Esophagus muscularis mucosa (tissue), 4 donors: ENCODE results near the gene BTNL3. TPM values are rescaled to one million over a fixed set of nuclear protein-coding genes. Genes with fewer than 3 reads are reported as not detected.

Experiments used
- DNase-seq: peaks from one replicate; pipeline ENCODE4 v3.0.0-alpha.2; 2017; ENCODE audit errors: extremely low spot score
- H3K27ac ChIP-seq, 4 donors: fragments of 200-600 bp; sonication (generic); replicated peaks in 1 of 4; 1 replicate in 3 of 4; 2 replicates in 1 of 4; pipeline ENCODE4 v1.5.1; 2016 to 2019; ENCODE audit warnings: mild to moderate bottlenecking in 1 of 4
- H3K27me3 ChIP-seq, 4 donors: fragments of 200-600 bp; sonication (generic); one replicate each; pipeline versions ENCODE4 v1.5.1 to v1.6.0; 2016 to 2019
- H3K36me3 ChIP-seq, 4 donors: fragments of 200-600 bp; sonication (generic); one replicate each; pipeline ENCODE4 v1.5.1; 2016 to 2019
- H3K4me1 ChIP-seq, 4 donors: fragments of 200-600 bp; sonication (generic); one replicate each; pipeline ENCODE4 v1.5.1; 2016 to 2019
- H3K4me3 ChIP-seq, 4 donors: fragments of 200-600 bp; sonication (generic); 1 replicate in 2 of 4; 2 replicates in 2 of 4; pipeline ENCODE4 v1.5.1; 2016 to 2019; ENCODE audit warnings: mild to moderate bottlenecking in 4 of 4, moderate library complexity in 1 of 4
- H3K9me3 ChIP-seq, 4 donors: fragments of 200-600 bp; sonication (generic); 1 replicate in 3 of 4; 2 replicates in 1 of 4; pipeline ENCODE4 v1.5.1; 2016 to 2019
- EP300 ChIP-seq: sonication (generic); formaldehyde crosslinking; IDR thresholded peaks from one replicate; pipeline ENCODE4 v1.6.1; 2017; ENCODE audit warnings: antibody characterized with exemption
- POLR2A ChIP-seq: fragments of 450-650 bp; IDR thresholded peaks from one replicate; pipeline ENCODE4 v1.6.1; 2017; ENCODE audit warnings: antibody characterized with exemption, moderate library complexity, mild to moderate bottlenecking, low read depth
- POLR2AphosphoS5 ChIP-seq, 2 donors: sonication (generic); formaldehyde crosslinking; IDR thresholded peaks; one replicate each; pipeline ENCODE4 v1.6.1; 2017; ENCODE audit warnings: antibody characterized with exemption in 2 of 2
- WGBS: methylation state at CpG from one replicate; pipeline ENCODE4 v1.1.5; 2018; 5-methylcytosine and 5-hydroxymethylcytosine counted together
- intact Hi-C: fragments of 100-400 bp; cut with DNase I; formaldehyde crosslinking; loops from one replicate; pipeline ENCODE4 v1.15.1; 2023
- total RNA-seq, 4 donors: library from RNA; depleted of rRNA; stranded (reverse); fragments of >200 nt; gene quantifications; one replicate each; pipeline versions ENCODE4 v1.1.0 to v1.2.1, GENCODE V29; 2016
- TF ChIP-seq, protein P1 (sequence below), 3 experiments: fragments of 200-600 bp in 2 of 3; fragments of 450-650 bp in 1 of 3; sonication (generic) in 2 of 3; IDR thresholded peaks; one replicate each; pipeline ENCODE4 v1.5.1; 2017 to 2019; ENCODE audit warnings: antibody characterized with exemption in 3 of 3, mild to moderate bottlenecking in 2 of 3, moderate library complexity in 1 of 3

BTNL3 gene
- total RNA-seq, 4 donors from 2014 or later: 0.13 TPM; not detected in 3

DNA sequence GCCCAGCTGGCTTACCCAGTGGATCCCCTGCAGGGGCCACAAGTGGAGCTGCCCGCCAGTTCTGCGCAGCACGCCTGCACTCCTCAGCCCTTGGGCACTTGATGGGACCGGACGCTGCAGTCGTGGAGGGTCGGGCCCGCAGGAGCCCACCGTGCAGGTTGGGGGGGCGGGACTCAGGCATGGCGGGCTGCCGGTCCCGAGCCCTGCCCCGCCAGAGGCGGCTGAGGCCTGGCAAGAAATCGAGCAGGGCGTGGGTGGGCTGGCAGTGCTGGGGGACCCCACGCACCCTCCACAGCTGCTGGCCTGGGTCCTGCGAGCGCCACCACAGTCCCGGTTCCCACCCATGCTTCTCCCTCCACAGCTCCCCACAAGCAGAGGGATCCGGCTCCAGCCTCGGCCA lies 19.2 kb upstream of the BTNL3 start:
- Histone ChIP-seq H3K4me3 (no peak overlapping the region), H3K27me3 (no peaks in the 10 kb centered on the region), H3K36me3 (no peaks in the 10 kb centered on the region), H3K27ac (no peak overlapping the region), H3K9me3 (no peaks in the 10 kb centered on the region), H3K4me1 (no peaks in the 10 kb centered on the region)
- intact Hi-C loops: no loop called here
- WGBS: 92% methylated on average over 8 of the region's 23 CpGs
- TF ChIP-seq EP300 (no peak), POLR2A (no peak), POLR2AphosphoS5 (IDR thresholded peaks at IDR 0.05) (no peak)
- TF ChIP-seq, protein P1, sequence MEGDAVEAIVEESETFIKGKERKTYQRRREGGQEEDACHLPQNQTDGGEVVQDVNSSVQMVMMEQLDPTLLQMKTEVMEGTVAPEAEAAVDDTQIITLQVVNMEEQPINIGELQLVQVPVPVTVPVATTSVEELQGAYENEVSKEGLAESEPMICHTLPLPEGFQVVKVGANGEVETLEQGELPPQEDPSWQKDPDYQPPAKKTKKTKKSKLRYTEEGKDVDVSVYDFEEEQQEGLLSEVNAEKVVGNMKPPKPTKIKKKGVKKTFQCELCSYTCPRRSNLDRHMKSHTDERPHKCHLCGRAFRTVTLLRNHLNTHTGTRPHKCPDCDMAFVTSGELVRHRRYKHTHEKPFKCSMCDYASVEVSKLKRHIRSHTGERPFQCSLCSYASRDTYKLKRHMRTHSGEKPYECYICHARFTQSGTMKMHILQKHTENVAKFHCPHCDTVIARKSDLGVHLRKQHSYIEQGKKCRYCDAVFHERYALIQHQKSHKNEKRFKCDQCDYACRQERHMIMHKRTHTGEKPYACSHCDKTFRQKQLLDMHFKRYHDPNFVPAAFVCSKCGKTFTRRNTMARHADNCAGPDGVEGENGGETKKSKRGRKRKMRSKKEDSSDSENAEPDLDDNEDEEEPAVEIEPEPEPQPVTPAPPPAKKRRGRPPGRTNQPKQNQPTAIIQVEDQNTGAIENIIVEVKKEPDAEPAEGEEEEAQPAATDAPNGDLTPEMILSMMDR (IDR thresholded peaks at IDR 0.05): no peak
- DNase-seq: no peak

DNA sequence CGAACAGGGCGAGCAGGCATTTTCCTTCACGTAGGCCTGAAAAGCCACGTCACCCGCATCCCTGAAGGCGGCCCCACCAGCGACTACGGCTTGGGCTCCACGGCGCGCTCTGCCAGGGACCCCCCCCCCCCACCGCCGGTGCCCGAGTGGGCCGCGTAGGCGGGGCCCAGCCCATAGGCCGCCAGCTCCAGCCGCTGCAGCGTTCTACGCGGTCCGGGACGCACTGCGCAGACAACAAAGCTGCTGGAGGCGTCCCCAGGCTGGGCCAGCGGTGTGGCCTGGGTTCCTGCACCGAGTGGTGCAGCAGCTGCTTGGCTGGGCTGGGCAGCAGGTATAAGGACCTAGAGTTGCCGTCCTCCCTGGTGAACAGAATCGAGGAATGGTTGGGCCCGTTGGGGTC lies 18.3 kb upstream of the BTNL3 start:
- DNase-seq: no peak
- H3K36me3 ChIP-seq: no peaks in the 10 kb centered on the region
- no peaks in the 10 kb centered on the region for H3K9me3 ChIP-seq
- intact Hi-C loops: no loop called here
- H3K4me3 ChIP-seq: no peak overlapping the region
- H3K27me3 ChIP-seq: no peaks in the 10 kb centered on the region
- no peaks in the 10 kb centered on the region for H3K4me1 ChIP-seq
- WGBS: 98% methylated on average over 18 of the region's 31 CpGs
- H3K27ac ChIP-seq: no peak overlapping the region
- TF ChIP-seq, protein P1 (IDR thresholded peaks at IDR 0.05): no peak
- TF ChIP-seq EP300: no peak

DNA sequence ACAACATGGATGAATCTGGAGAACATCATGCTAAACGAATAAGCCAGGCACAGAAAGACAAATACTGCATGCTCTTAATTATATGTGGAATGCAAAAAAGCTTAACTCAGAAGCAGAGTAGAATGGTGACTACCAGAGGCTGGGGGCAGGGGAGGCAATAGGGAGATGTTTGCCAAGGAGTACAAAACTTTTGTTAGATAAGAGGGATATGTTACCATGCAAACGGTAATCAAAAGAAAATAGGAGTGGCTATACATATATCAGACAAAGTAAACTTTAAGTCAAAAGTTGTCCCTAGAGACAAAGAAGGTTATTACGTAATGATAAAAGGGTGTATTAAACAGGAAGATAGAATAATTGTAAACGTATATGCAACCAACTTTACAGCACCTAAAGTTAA lies 17.8 kb upstream of the BTNL3 start:
- H3K27me3 ChIP-seq: no peaks in the 10 kb centered on the region
- no peaks in the 10 kb centered on the region for H3K9me3 ChIP-seq
- H3K27ac ChIP-seq: no peak overlapping the region
- H3K4me3 ChIP-seq: no peak overlapping the region
- TF ChIP-seq POLR2A (no peak), EP300 (no peak), POLR2AphosphoS5 (IDR thresholded peaks at IDR 0.05) (no peak)
- TF ChIP-seq, protein P1 (IDR thresholded peaks at IDR 0.05): no peak
- no peaks in the 10 kb centered on the region for H3K36me3 ChIP-seq
- intact Hi-C loops: no loop called here
- no peak for DNase-seq
- no peaks in the 10 kb centered on the region for H3K4me1 ChIP-seq
- WGBS: 77% methylated on average over 4 of the region's 4 CpGs

DNA sequence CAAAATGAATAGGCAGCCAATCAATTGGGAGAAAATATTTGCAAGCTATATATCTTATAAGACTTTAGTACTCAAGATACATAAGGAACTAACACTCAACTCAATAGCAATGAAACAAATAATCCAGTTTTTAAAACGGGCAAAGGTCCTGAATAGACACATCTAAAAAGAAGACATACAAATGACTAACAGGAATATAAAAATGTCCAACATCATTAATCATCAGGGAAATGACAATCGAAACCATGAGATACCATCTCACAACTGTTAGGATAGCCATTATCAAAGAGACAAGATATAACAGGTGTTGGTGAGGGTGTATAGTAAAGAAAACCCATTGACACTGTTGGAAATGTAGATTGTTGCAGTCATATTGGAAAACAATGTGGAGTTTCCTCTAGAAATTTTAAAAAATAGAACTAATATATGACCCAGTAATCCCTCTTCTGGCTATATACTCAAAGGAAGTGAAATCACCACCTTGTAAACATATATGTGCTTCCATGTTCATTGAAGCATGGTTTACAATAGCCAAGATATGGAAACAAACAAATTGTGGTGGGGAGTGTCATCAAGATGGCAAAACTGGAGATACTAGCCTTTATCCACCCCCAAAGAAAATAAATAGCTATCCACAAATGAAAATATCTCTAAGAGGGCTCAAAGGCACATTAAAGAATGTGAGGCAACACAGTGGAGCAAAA lies 13.9 kb upstream of the BTNL3 start:
- 75% methylated on average over 2 of the region's 2 CpGs for WGBS
- TF ChIP-seq EP300 (no peak), POLR2A (no peak), POLR2AphosphoS5 (IDR thresholded peaks at IDR 0.05) (no peak)
- TF ChIP-seq, protein P1 (IDR thresholded peaks at IDR 0.05): no peak
- no peaks in the 10 kb centered on the region for H3K36me3 ChIP-seq
- H3K9me3 ChIP-seq: no peaks in the 10 kb centered on the region
- intact Hi-C loops: no loop called here
- DNase-seq: no peak
- no peaks in the 10 kb centered on the region for H3K4me1 ChIP-seq
- H3K27me3 ChIP-seq: no peaks in the 10 kb centered on the region
- no peak overlapping the region for H3K27ac ChIP-seq
- no peak overlapping the region for H3K4me3 ChIP-seq

GRCh38 chr5:180975338-180975737 lies 13.3 kb upstream of the BTNL3 start:
- no peak for DNase-seq
- Histone ChIP-seq H3K27ac (no peak overlapping the region), H3K4me3 (no peak overlapping the region), H3K4me1 (no peaks in the 10 kb centered on the region), H3K27me3 (no peaks in the 10 kb centered on the region), H3K36me3 (no peaks in the 10 kb centered on the region), H3K9me3 (no peaks in the 10 kb centered on the region)
- TF ChIP-seq EP300 (no peak), POLR2A (no peak), POLR2AphosphoS5 (IDR thresholded peaks at IDR 0.05) (no peak)
- TF ChIP-seq, protein P1 (IDR thresholded peaks at IDR 0.05): no peak
- intact Hi-C loops: no loop called here
- 88% methylated on average over 2 of the region's 2 CpGs for WGBS
